IMR-90 (cell line): ENCODE results near the gene C17orf67. TPM values are rescaled to one million over a fixed set of nuclear protein-coding genes. Genes with fewer than 3 reads are reported as not detected.

Source experiments
- ATAC-seq: fragments of 200-7000 bp; cut with Tn5 transposase; 2 replicates; pipeline ENCODE4 v1.9.1; 2020; ENCODE audit warnings: low read depth, mild to moderate bottlenecking, moderate library complexity
- BruUV-seq: library from RNA; stranded (reverse); fragments of 400-500 nt; replicated peaks from 2 replicates; lab custom pipeline; 2021; lab: Mats Ljungman, UMichigan
- CTCF ChIA-PET: fragments of 300-600 bp; formaldehyde crosslinking; extraction: SDS; loops from one replicate; lab custom pipeline; 2021; ENCODE audit warnings: antibody characterized with exemption; lab: Yijun Ruan, JAX
- POLR2A ChIA-PET: fragments of 300-600 bp; sonication (Branson Sonifier 250); formaldehyde crosslinking; loops from one replicate; lab custom pipeline; 2022; ENCODE audit warnings: antibody characterized with exemption; ENCODE audit not compliant: unreplicated experiment; lab: Charles Lee
- DNase-seq: peaks from one replicate; pipeline ENCODE4 v3.0.0; 2013
- H2AFZ ChIP-seq: replicated peaks from 2 replicates; pipeline ENCODE3; 2013; ENCODE audit warnings: low read length, mild to moderate bottlenecking; ENCODE audit not compliant: poor library complexity
- H2AK5ac ChIP-seq: 2 replicates; pipeline ENCODE4 v1.6.1; 2013; ENCODE audit warnings: low read depth, low read length, inconsistent platforms
- H2AK9ac ChIP-seq: replicated peaks from 2 replicates; pipeline ENCODE3; 2013; ENCODE audit warnings: mild to moderate bottlenecking, low read depth, low read length, moderate library complexity; ENCODE audit not compliant: poor library complexity
- H2BK120ac ChIP-seq: 2 replicates; pipeline ENCODE4 v1.6.1; 2013; ENCODE audit warnings: low read depth, low read length, inconsistent platforms
- H2BK15ac ChIP-seq: 3 replicates; pipeline ENCODE4 v1.6.1; 2013; ENCODE audit warnings: low read depth, low read length, inconsistent platforms
- H2BK20ac ChIP-seq: 2 replicates; pipeline ENCODE4 v1.6.1; 2013; ENCODE audit warnings: low read depth, mild to moderate bottlenecking, inconsistent platforms, low read length, moderate library complexity
- H2BK5ac ChIP-seq: 2 replicates; pipeline ENCODE4 v1.6.1; 2013; ENCODE audit warnings: mild to moderate bottlenecking, low read depth, low read length, inconsistent platforms; ENCODE audit not compliant: poor library complexity, severe bottlenecking
- H3K14ac ChIP-seq: replicated peaks from 2 replicates; pipeline ENCODE4 v1.6.1; 2013; ENCODE audit warnings: low read depth, low read length, inconsistent platforms
- H3K18ac ChIP-seq: 2 replicates; pipeline ENCODE4 v1.6.1; 2013; ENCODE audit warnings: low read depth, low read length, control low read depth
- H3K23ac ChIP-seq: 2 replicates; pipeline ENCODE4 v1.6.1; 2013; ENCODE audit warnings: low read depth, low read length, inconsistent platforms
- H3K27ac ChIP-seq: 2 replicates; pipeline ENCODE4 v1.5.1; 2013; ENCODE audit warnings: mild to moderate bottlenecking, control low read depth, low read length; ENCODE audit not compliant: insufficient read depth
- H3K27me3 ChIP-seq: 2 replicates; pipeline ENCODE4 v1.6.1; 2013; ENCODE audit warnings: low read length; ENCODE audit not compliant: control insufficient read depth, insufficient read depth
- H3K36me3 ChIP-seq: 2 replicates; pipeline ENCODE4 v1.6.1; 2013; ENCODE audit warnings: low read length, mixed read lengths; ENCODE audit not compliant: control insufficient read depth, insufficient read depth
- H3K4ac ChIP-seq: 2 replicates; pipeline ENCODE4 v1.6.1; 2013; ENCODE audit warnings: low read depth, low read length, inconsistent platforms
- H3K4me1 ChIP-seq: 2 replicates; pipeline ENCODE4 v1.6.1; 2013; ENCODE audit warnings: low read length, mixed read lengths; ENCODE audit not compliant: control insufficient read depth, insufficient read depth
- H3K4me2 ChIP-seq: 2 replicates; pipeline ENCODE4 v1.6.1; 2013; ENCODE audit warnings: low read depth, mild to moderate bottlenecking, control low read depth, low read length, moderate library complexity
- H3K4me3 ChIP-seq: 2 replicates; pipeline ENCODE4 v1.5.1; 2013; ENCODE audit warnings: low read depth, mild to moderate bottlenecking, control low read depth, low read length, moderate library complexity; ENCODE audit not compliant: insufficient read depth
- H3K56ac ChIP-seq: 2 replicates; pipeline ENCODE4 v1.6.1; 2013; ENCODE audit warnings: low read length, inconsistent platforms; ENCODE audit not compliant: insufficient read depth; ENCODE audit errors: extremely low read depth
- H3K79me1 ChIP-seq, 2 experiments: 2 replicates each; pipeline ENCODE4 v1.6.1; 2013; ENCODE audit warnings: low read length in 2 of 2, inconsistent platforms in 1 of 2, low read depth in 1 of 2
- H3K9ac ChIP-seq: 2 replicates; pipeline ENCODE4 v1.6.1; 2013; ENCODE audit warnings: low read depth, low read length, control low read depth
- H3K9me1 ChIP-seq: 2 replicates; pipeline ENCODE4 v1.6.1; 2013; ENCODE audit warnings: low read length, inconsistent platforms; ENCODE audit not compliant: insufficient read depth
- H3K9me3 ChIP-seq: 2 replicates; pipeline ENCODE4 v1.6.1; 2013; ENCODE audit warnings: low read length; ENCODE audit not compliant: control insufficient read depth, insufficient read depth
- H4K20me1 ChIP-seq: 2 replicates; pipeline ENCODE4 v1.6.1; 2013; ENCODE audit warnings: low read length, inconsistent platforms; ENCODE audit not compliant: insufficient read depth
- H4K5ac ChIP-seq: 2 replicates; pipeline ENCODE4 v1.6.1; 2013; ENCODE audit warnings: mild to moderate bottlenecking, low read depth, low read length, control low read depth
- H4K8ac ChIP-seq, 2 experiments: 2 replicates each; pipeline ENCODE4 v1.6.1; 2013; ENCODE audit warnings: low read depth in 2 of 2, low read length in 2 of 2, control low read depth in 1 of 2, inconsistent platforms in 1 of 2
- H4K91ac ChIP-seq: 2 replicates; pipeline ENCODE4 v1.6.1; 2013; ENCODE audit warnings: low read depth, low read length, inconsistent platforms; ENCODE audit not compliant: insufficient read depth
- CEBPB ChIP-seq: IDR thresholded peaks from 2 replicates; pipeline ENCODE4 v1.6.1; 2012; ENCODE audit warnings: low read depth, low read length, improper control_type of control experiment
- RFX5 ChIP-seq: IDR thresholded peaks from 2 replicates; pipeline ENCODE4 v1.8.0; 2012; ENCODE audit warnings: low read depth, mild to moderate bottlenecking, low read length, moderate library complexity
- WGBS, 2 experiments: methylation state at CpG; one replicate each; pipeline versions ENCODE4 v1.1.5 to v1.1.7; 2013; ENCODE audit warnings: missing lambda C conversion rate in 2 of 2; ENCODE audit not compliant: insufficient read length in 1 of 2; ENCODE audit errors: extremely low coverage in 2 of 2; 5-methylcytosine and 5-hydroxymethylcytosine counted together
- dilution Hi-C: fragments of 300-500 bp; cut with HindIII; formaldehyde crosslinking; loops from one replicate; pipeline ENCODE4 v1.14.3; 2018; ENCODE audit warnings: low sequenced_read_pairs; ENCODE audit not compliant: unreplicated experiment
- in situ Hi-C: fragments of 300-500 bp; cut with MboI; formaldehyde crosslinking; loops from 3 replicates; pipeline ENCODE4 v1.14.3; 2019; ENCODE audit warnings: low sequenced_read_pairs, inconsistent platforms, mixed read lengths
- intact Hi-C: fragments of 100-400 bp; cut with micrococcal nuclease; formaldehyde crosslinking; loops from 2 replicates; pipeline ENCODE4 v1.10.0; 2022
- polyA plus RNA-seq, 3 experiments: library from polyadenylated mRNA; depleted of rRNA; stranded (reverse); fragments of >200 nt; gene quantifications; 2 replicates each; pipeline ENCODE4 v1.2.3, GENCODE V29; 2012; ENCODE audit warnings: low replicate concordance in 1 of 3
- total RNA-seq: library from RNA; depleted of rRNA; stranded (reverse); fragments of >200 nt; gene quantifications from 2 replicates; pipeline ENCODE4 v1.2.3, GENCODE V29; 2012

Gene C17orf67
- total and polyA plus RNA-seq, 2 of the 4 experiments (the other 2 are of a cell fraction) = 0.18 to 1.1 TPM

DNA sequence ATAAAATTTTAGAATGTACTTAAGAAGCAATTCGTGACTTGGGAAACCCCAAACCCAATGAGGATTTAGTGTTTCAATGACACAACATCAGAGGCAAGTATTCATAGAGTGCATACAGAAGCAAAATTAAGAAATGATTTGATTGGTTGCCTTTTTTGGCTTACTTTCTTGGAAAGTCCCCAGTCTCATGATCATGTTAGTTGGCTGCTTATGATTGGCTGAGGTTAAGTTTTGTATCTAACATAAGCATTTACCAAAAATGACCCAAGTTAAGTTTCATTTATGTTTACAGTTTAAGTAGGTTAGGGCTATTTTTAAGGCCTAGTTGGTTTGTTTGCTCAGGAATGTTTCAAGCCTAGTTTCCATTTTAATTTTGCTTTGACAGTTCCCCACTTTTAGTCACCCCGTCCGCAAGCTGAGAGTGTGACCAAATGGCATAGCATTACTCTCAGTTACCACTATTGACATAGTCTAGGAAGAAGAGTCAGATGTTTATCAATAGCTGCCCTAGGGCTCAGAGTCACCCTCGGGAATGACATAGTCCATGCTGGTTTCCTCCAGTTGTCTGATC is 36.4 kb upstream of the C17orf67 start:
- Histone ChIP-seq H3K4me3 (no peak overlapping the region), H3K4me2 (no peak overlapping the region), H3K56ac (no peak overlapping the region), H2BK15ac (no peak overlapping the region), H2AK5ac (no peak overlapping the region), H3K27ac (no peak overlapping the region), H3K14ac (no peak overlapping the region), H3K79me1 (no peaks in the 10 kb centered on the region), H3K4me1 (peaks cover 4% of the 10 kb centered on the region), H3K23ac (no peak overlapping the region), H4K20me1 (no peaks in the 10 kb centered on the region), H3K9me1 (peaks cover 5% of the 10 kb centered on the region; the same call in 1 of the 2 replicates), H2AFZ (no peak overlapping the region), H3K27me3 (no peaks in the 10 kb centered on the region), H2BK5ac (no peak overlapping the region), H2AK9ac (no peak overlapping the region), H4K5ac (no peak overlapping the region), H3K4ac (no peak overlapping the region), H3K18ac (no peak overlapping the region), H2BK120ac (no peak overlapping the region), H4K8ac (no peak overlapping the region), H4K91ac (no peak overlapping the region), H2BK20ac (no peak overlapping the region), H3K36me3 (no peaks in the 10 kb centered on the region; the same call in 1 of the 2 replicates), H3K9ac (no peak overlapping the region), H3K9me3 (no peaks in the 10 kb centered on the region)
- intact Hi-C loops (no loop called here), in situ Hi-C loops (no loop called here), dilution Hi-C loops (no loop called here)
- no TSS peak for BruUV-seq
- peak; percentile 18 for DNase-seq
- no peak for ATAC-seq
- CTCF ChIA-PET = no interaction called here
- POLR2A ChIA-PET = no interaction called here
- 100% methylated on average over 1 of the region's 4 CpGs; no CpG with 5 or more reads in 1 of the 2 experiments for WGBS, 2 experiments
- TF ChIP-seq RFX5 (no peak), CEBPB (no peak)
